Neutrophil (primary cell): ENCODE data around the gene IGSF21.

Experiments used
- H3K27ac ChIP-seq: fragments of 200-600 bp; sonication (generic); 2 replicates; pipeline ENCODE4 v1.5.1; 2016; ENCODE audit warnings: mild to moderate bottlenecking, moderate library complexity
- H3K27me3 ChIP-seq: fragments of 200-600 bp; sonication (generic); 2 replicates; pipeline ENCODE4 v1.6.0; 2016; ENCODE audit warnings: mild to moderate bottlenecking
- H3K36me3 ChIP-seq: fragments of 200-600 bp; sonication (generic); 2 replicates; pipeline ENCODE4 v1.5.1; 2017
- H3K4me1 ChIP-seq, 2 experiments: fragments of 200-600 bp in 1 of 2; sonication (generic) in 1 of 2; 1 replicate in 1 of 2; 2 replicates in 1 of 2; pipeline versions ENCODE4 v1.5.1 to v1.6.1; 2013 to 2016; ENCODE audit warnings: low read depth in 1 of 2, low read length in 1 of 2, mild to moderate bottlenecking in 1 of 2, moderate library complexity in 1 of 2; ENCODE audit not compliant: control insufficient read depth in 1 of 2, insufficient read depth in 1 of 2
- H3K4me3 ChIP-seq, 2 experiments: fragments of 200-600 bp in 1 of 2; sonication (generic) in 1 of 2; 1 replicate in 1 of 2; 2 replicates in 1 of 2; pipeline ENCODE4 v1.5.1; 2013 to 2016; ENCODE audit warnings: low read depth in 1 of 2, low read length in 1 of 2, mild to moderate bottlenecking in 1 of 2, moderate library complexity in 1 of 2
- H3K9me3 ChIP-seq: fragments of 200-600 bp; sonication (generic); 2 replicates; pipeline ENCODE4 v1.5.1; 2016
- CTCF ChIP-seq: fragments of 200-600 bp; sonication (generic); IDR thresholded peaks from 2 replicates; pipeline ENCODE4 v1.5.1; 2016; ENCODE audit warnings: antibody characterized with exemption

Gene IGSF21

GRCh38 chr1:18134324-18135046 lies 26.9 kb downstream of the IGSF21 start:
- Histone ChIP-seq H3K4me3 (no peak overlapping the region), H3K36me3 (no peaks in the 10 kb centered on the region), H3K9me3 (no peaks in the 10 kb centered on the region), H3K4me1 (no peaks in the 10 kb centered on the region), H3K27me3 (peaks cover 10% of the 10 kb centered on the region), H3K27ac (no peak overlapping the region)
- no peak for TF ChIP-seq CTCF

- no peaks in the 10 kb centered on the region for H3K4me1 ChIP-seq
- no peak overlapping the region for H3K4me3 ChIP-seq
- no peaks in the 10 kb centered on the region for H3K36me3 ChIP-seq
- TF ChIP-seq CTCF: no peak
- H3K27ac ChIP-seq: no peak overlapping the region
- no peaks in the 10 kb centered on the region for H3K9me3 ChIP-seq
- H3K27me3 ChIP-seq: peaks cover 10% of the 10 kb centered on the region
Observed at GRCh38 chr1:18137759-18138345, 30.3 kb downstream of the IGSF21 start.

DNA sequence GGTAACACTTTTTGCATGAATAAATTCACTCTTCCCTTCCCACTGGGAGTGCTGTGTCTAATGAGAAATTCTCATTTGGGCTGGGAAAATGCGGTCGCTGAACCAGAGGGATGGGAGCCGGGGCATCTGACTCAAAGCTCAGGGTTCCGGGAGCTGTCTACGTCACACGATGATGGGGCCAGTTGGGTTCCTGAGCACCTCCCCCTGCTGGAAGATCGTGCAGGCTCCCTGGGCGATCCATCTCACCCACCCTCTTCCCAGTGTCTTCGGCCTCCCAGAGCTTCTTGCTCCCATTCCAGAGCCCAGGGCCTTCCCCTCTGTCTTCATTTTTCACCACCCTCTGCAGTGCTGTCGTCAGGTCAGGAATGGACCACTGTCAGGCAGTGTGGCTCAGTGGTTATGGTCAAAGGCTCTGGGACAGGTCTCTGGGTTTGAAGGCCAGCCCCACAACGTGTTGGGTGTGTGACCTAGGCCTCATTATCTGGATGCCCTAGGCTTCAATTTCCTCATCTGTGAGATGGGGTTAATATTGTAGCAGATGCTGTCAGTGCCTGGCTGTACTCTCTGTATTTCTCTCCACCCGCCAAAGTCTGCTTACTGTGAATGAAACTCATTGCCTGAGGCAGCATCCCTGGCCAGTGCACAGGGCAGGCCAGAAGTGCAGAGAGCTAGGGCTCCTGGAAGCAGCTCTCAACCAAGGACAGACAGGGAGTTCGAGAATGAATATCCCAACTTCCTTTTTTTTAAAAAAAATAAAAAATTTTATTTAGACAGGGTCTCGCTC lies 31.8 kb downstream of the IGSF21 start:
- H3K9me3 ChIP-seq: no peaks in the 10 kb centered on the region
- H3K27me3 ChIP-seq: peaks cover 2% of the 10 kb centered on the region
- no peaks in the 10 kb centered on the region for H3K36me3 ChIP-seq
- H3K4me3 ChIP-seq: no peak overlapping the region
- no peak for TF ChIP-seq CTCF
- H3K27ac ChIP-seq: no peak overlapping the region
- no peaks in the 10 kb centered on the region for H3K4me1 ChIP-seq

DNA sequence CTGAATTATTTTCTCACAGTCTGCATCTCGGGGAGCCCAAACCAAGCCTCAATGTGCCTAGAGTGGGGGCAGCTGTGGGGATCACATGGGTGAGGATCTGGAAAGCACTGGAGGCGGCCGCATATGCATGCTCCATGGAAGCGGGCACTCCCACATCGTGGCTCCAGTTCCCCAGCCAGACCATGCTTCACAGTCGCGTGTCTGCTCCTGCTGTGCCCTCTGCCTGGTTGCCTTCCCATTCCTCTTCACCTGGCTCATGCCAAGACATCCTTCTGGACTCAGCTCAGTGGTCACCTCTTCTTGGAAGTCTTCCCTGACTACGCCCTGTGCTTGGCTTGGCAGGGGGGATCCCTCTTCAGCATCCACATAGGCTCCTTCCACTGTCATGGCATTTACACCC lies 32.8 kb downstream of the IGSF21 start:
- Histone ChIP-seq H3K27me3 (no peaks in the 10 kb centered on the region), H3K9me3 (no peaks in the 10 kb centered on the region), H3K4me3 (no peak overlapping the region), H3K36me3 (no peaks in the 10 kb centered on the region), H3K4me1 (no peaks in the 10 kb centered on the region), H3K27ac (no peak overlapping the region)
- TF ChIP-seq CTCF: no peak

GRCh38 chr1:18141661-18142060 lies 34.1 kb downstream of the IGSF21 start:
- Histone ChIP-seq H3K4me1 (no peaks in the 10 kb centered on the region), H3K4me3 (no peak overlapping the region), H3K36me3 (no peaks in the 10 kb centered on the region), H3K27me3 (no peaks in the 10 kb centered on the region), H3K27ac (no peak overlapping the region), H3K9me3 (no peaks in the 10 kb centered on the region)
- TF ChIP-seq CTCF: no peak
